HepG2 (cell line): ENCODE results near the gene ZFX. TPM values are rescaled to one million over a fixed set of nuclear protein-coding genes. Genes with fewer than 3 reads are reported as not detected.

ENCODE experiments used
- ATAC-seq: fragments of 200-7000 bp; cut with Tn5 transposase; 3 replicates; pipeline ENCODE4 v1.9.1; 2020; ENCODE audit warnings: mild to moderate bottlenecking, moderate library complexity
- BruUV-seq: library from RNA; stranded (reverse); fragments of 400-500 nt; replicated peaks from 2 replicates; lab custom pipeline; 2021; lab: Mats Ljungman, UMichigan
- CTCF ChIA-PET: fragments of 300-600 bp; formaldehyde crosslinking; extraction: SDS; loops from one replicate; lab custom pipeline; 2021; ENCODE audit warnings: low total read pairs, inconsistent platforms, low intra/inter-chr PET ratio; lab: Yijun Ruan, JAX
- POLR2A ChIA-PET: fragments of 350-600 bp; sonication (Branson Sonifier 250); formaldehyde crosslinking; loops from one replicate; lab custom pipeline; 2020; ENCODE audit warnings: antibody characterized with exemption, inconsistent platforms; lab: Yijun Ruan, JAX
- DNase-seq: peaks from one replicate; pipeline ENCODE4 v3.0.0-alpha.2; 2015; ENCODE audit warnings: low spot score
- FAIRE-seq: peaks from 3 replicates; lab custom pipeline; 2011; peaks lifted over from hg19 to GRCh38; lab: Jason Lieb, UNC
- H2AFZ ChIP-seq: one replicate; pipeline ENCODE4 v1.6.1; 2011; ENCODE audit warnings: low read length, inconsistent platforms
- H3K27ac ChIP-seq: fragments of 300-600 bp; 3 replicates; pipeline ENCODE4 v1.8.0; 2011; ENCODE audit warnings: mixed run types, mild to moderate bottlenecking, mixed read lengths, low read length, inconsistent platforms; ENCODE audit not compliant: insufficient read depth; ENCODE audit errors: extremely low read length
- H3K27me3 ChIP-seq, 2 experiments: fragments of 200-600 bp in 1 of 2; 2 replicates in 1 of 2; 3 replicates in 1 of 2; pipeline versions ENCODE4 v1.6.0 to v1.8.0; 2011; ENCODE audit warnings: low read length in 2 of 2, mild to moderate bottlenecking in 2 of 2, moderate library complexity in 2 of 2, inconsistent platforms in 1 of 2; ENCODE audit not compliant: insufficient read depth in 2 of 2, control insufficient read depth in 1 of 2
- H3K36me3 ChIP-seq, 2 experiments: fragments of 200-600 bp in 1 of 2; replicated peaks in 1 of 2; 2 replicates in 1 of 2; 3 replicates in 1 of 2; pipeline versions ENCODE4 v1.5.1 to v1.8.0; 2011; ENCODE audit warnings: low read length in 2 of 2, inconsistent platforms in 1 of 2; ENCODE audit not compliant: insufficient read depth in 2 of 2, control insufficient read depth in 1 of 2
- H3K4me1 ChIP-seq: 2 replicates; pipeline ENCODE4 v1.5.1; 2012; ENCODE audit warnings: low read length, inconsistent platforms; ENCODE audit not compliant: insufficient read depth
- H3K4me2 ChIP-seq: 2 replicates; pipeline ENCODE4 v1.6.0; 2011; ENCODE audit warnings: low read depth, low read length, inconsistent platforms
- H3K4me3 ChIP-seq, 3 experiments: fragments of 200-600 bp in 1 of 3; sonication (generic), shearing (Covaris generic) in 1 of 3; replicated peaks in 1 of 3; 2 replicates each; pipeline ENCODE4 v1.5.1; 2011 to 2016; ENCODE audit warnings: low read length in 3 of 3, inconsistent platforms in 2 of 3, low read depth in 2 of 3, mild to moderate bottlenecking in 2 of 3, control low read depth in 1 of 3, mixed read lengths in 1 of 3; ENCODE audit not compliant: insufficient read depth in 1 of 3
- H3K79me2 ChIP-seq: one replicate; pipeline ENCODE4 v1.6.1; 2011; ENCODE audit warnings: low read length, inconsistent platforms; ENCODE audit not compliant: insufficient read depth
- H3K9ac ChIP-seq: 2 replicates; pipeline ENCODE4 v1.6.0; 2011; ENCODE audit warnings: mild to moderate bottlenecking, low read depth, low read length, inconsistent platforms; ENCODE audit not compliant: insufficient read depth
- H3K9me3 ChIP-seq: 2 replicates; pipeline ENCODE4 v1.5.1; 2012; ENCODE audit warnings: mild to moderate bottlenecking, low read length
- H4K20me1 ChIP-seq: 2 replicates; pipeline ENCODE4 v1.6.0; 2011; ENCODE audit warnings: inconsistent platforms, mild to moderate bottlenecking, low read length, moderate library complexity; ENCODE audit not compliant: insufficient read depth
- CEBPB ChIP-seq: IDR thresholded peaks from 2 replicates; pipeline ENCODE4 v1.6.1; 2011; ENCODE audit warnings: low read depth, low read length, improper control_type of control experiment, borderline replicate concordance
- EED ChIP-seq: sonication (generic); formaldehyde crosslinking; IDR thresholded peaks from 2 replicates; pipeline ENCODE4 v1.5.0; 2020; ENCODE audit warnings: mild to moderate bottlenecking, missing genetic modification reagents
- FOXA3 ChIP-seq: IDR thresholded peaks from 2 replicates; pipeline ENCODE4 v1.6.1; 2016; ENCODE audit warnings: missing genetic modification reagents, missing compliant biosample characterization
- KDM4B ChIP-seq: sonication (generic); formaldehyde crosslinking; IDR thresholded peaks from 2 replicates; pipeline ENCODE4 v1.4.0; 2020; ENCODE audit warnings: missing genetic modification reagents
- MNT ChIP-seq: fragments of 450-650 bp; IDR thresholded peaks from 2 replicates; pipeline ENCODE4 v1.6.1; 2016
- NR2C2 ChIP-seq: sonication (generic); formaldehyde crosslinking; IDR thresholded peaks from 2 replicates; pipeline ENCODE4 v1.4.0; 2020; ENCODE audit warnings: missing genetic modification reagents, mild to moderate bottlenecking, moderate library complexity, borderline replicate concordance
- NR3C1 ChIP-seq: sonication (generic); formaldehyde crosslinking; IDR thresholded peaks from 2 replicates; pipeline ENCODE4 v1.4.0; 2020; ENCODE audit warnings: missing genetic modification reagents
- PATZ1 ChIP-seq: sonication (generic); formaldehyde crosslinking; IDR thresholded peaks from 2 replicates; pipeline ENCODE4 v1.4.0; 2020; ENCODE audit warnings: missing genetic modification reagents
- RXRB ChIP-seq: IDR thresholded peaks from 2 replicates; pipeline ENCODE4 v1.6.1; 2016; ENCODE audit warnings: borderline replicate concordance, missing genetic modification reagents, missing compliant biosample characterization
- SALL1 ChIP-seq: sonication (generic); formaldehyde crosslinking; IDR thresholded peaks from 2 replicates; pipeline ENCODE4 v1.8.0; 2022; ENCODE audit warnings: mild to moderate bottlenecking, missing genetic modification reagents
- SMARCC2 ChIP-seq: fragments of 450-650 bp; IDR thresholded peaks from 2 replicates; pipeline ENCODE4 v1.6.1; 2017; ENCODE audit warnings: antibody characterized with exemption, mild to moderate bottlenecking
- TFAP4 ChIP-seq: sonication (generic); IDR thresholded peaks from 2 replicates; pipeline ENCODE4 v1.6.1; 2016; ENCODE audit warnings: low read depth, borderline replicate concordance
- ZEB1 ChIP-seq: IDR thresholded peaks from 2 replicates; pipeline ENCODE4 v1.6.1; 2012; ENCODE audit warnings: mild to moderate bottlenecking, low read depth, inconsistent platforms; ENCODE audit not compliant: insufficient replicate concordance
- ZNF143 ChIP-seq: sonication (generic); formaldehyde crosslinking; IDR thresholded peaks from 2 replicates; pipeline ENCODE4 v1.4.0; 2020; ENCODE audit warnings: missing genetic modification reagents
- ZNF282 ChIP-seq: fragments of 450-650 bp; IDR thresholded peaks from 2 replicates; pipeline ENCODE4 v1.6.1; 2018; ENCODE audit not compliant: partially characterized antibody
- ZNF441 ChIP-seq: sonication (generic); formaldehyde crosslinking; IDR thresholded peaks from 2 replicates; pipeline ENCODE4 v1.7.0; 2021; ENCODE audit warnings: missing genetic modification reagents, borderline replicate concordance
- ZNF546 ChIP-seq: sonication (generic); formaldehyde crosslinking; conservative IDR thresholded peaks from 2 replicates; pipeline ENCODE4 v1.8.1; 2023; ENCODE audit warnings: mild to moderate bottlenecking, missing genetic modification reagents
- ZNF660 ChIP-seq: sonication (generic); formaldehyde crosslinking; IDR thresholded peaks from 2 replicates; pipeline ENCODE4 v1.5.1; 2020; ENCODE audit warnings: mild to moderate bottlenecking, low read depth, missing genetic modification reagents, borderline replicate concordance
- ZNF713 ChIP-seq: sonication (generic); formaldehyde crosslinking; IDR thresholded peaks from 2 replicates; pipeline ENCODE4 v1.4.0; 2020; ENCODE audit warnings: mild to moderate bottlenecking, missing genetic modification reagents
- WGBS: methylation state at CpG from one replicate; pipeline ENCODE4 v1.1.6; 2017; ENCODE audit warnings: low lambda C conversion rate; 5-methylcytosine and 5-hydroxymethylcytosine counted together
- in situ Hi-C: cut with HindIII; loops from 2 replicates; pipeline ENCODE4 v1.10.0; 2017; ENCODE audit warnings: low pct_unique_long_range_greater_than_20kb; ENCODE audit not compliant: extremely low pct_ligation_motif_present
- intact Hi-C: fragments of 100-400 bp; cut with micrococcal nuclease; formaldehyde crosslinking; loops from one replicate; pipeline ENCODE4 v1.10.0; 2022; ENCODE audit not compliant: unreplicated experiment
- polyA plus RNA-seq, 8 experiments: library from polyadenylated mRNA; depleted of rRNA in 3 of 8; stranded (reverse) in 7 of 8; unstranded in 1 of 8; fragments of >200 nt; fragmentation: Illumina TruSeq in 4 of 8; extraction: Trizol in 4 of 8; gene quantifications; 2 replicates each; pipeline versions ENCODE4 v1.2.1 to v1.2.3, GENCODE V29; 2011 to 2016; ENCODE audit warnings: low read depth in 4 of 8, missing spikeins in 1 of 8, mixed read lengths in 1 of 8; ENCODE audit not compliant: insufficient read depth in 1 of 8
- total RNA-seq, 5 experiments: library from RNA; depleted of rRNA; stranded (reverse); fragments of >200 nt; fragmentation: Illumina TruSeq; extraction: Trizol; gene quantifications; 2 replicates each; pipeline ENCODE4 v1.2.3, GENCODE V29; 2016; ENCODE audit warnings: low read depth in 1 of 5
- TF ChIP-seq, protein P1 (sequence below): sonication (generic); formaldehyde crosslinking; IDR thresholded peaks from 2 replicates; pipeline ENCODE4 v1.4.0; 2020; ENCODE audit warnings: mild to moderate bottlenecking, missing genetic modification reagents
- TF ChIP-seq, protein P2 (sequence below): sonication (generic); formaldehyde crosslinking; IDR thresholded peaks from 2 replicates; pipeline ENCODE4 v1.8.1; 2023; ENCODE audit warnings: mild to moderate bottlenecking, missing genetic modification reagents, borderline replicate concordance

ZFX gene
- total and polyA plus RNA-seq, 2 of the 13 experiments (the other 11 are each of a cell fraction or from before 2014, with no cell fraction given): 13.8 to 37.3 TPM

DNA sequence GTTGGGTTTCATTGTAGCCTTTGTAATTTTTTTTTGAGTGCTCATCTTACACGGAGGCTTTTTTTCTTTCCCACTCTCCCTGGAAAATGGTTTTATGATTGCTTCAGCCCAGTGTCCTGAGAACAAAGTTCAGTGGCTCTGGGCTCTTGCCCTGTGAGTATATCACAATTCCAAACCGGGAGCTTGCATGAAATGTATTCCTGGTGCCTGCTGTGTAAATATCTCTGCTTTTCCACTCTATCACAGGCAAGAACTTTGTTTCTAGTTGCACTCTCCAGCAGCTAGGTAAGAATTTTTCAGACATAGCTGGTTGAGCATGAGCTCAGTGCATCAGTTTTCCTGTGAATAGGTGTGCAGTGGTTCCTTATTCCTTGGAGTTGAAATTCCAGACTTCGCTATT lies 103.5 kb downstream of the ZFX start:
- Histone ChIP-seq H3K36me3 (no peaks in the 10 kb centered on the region), H3K4me2 (peak overlapping the region; percentile 55), H3K9ac (no peak overlapping the region), H2AFZ (no peak overlapping the region), H3K4me1 (peaks cover 20% of the 10 kb centered on the region), H3K9me3 (no peaks in the 10 kb centered on the region), H4K20me1 (no peaks in the 10 kb centered on the region), H3K27ac (peak overlapping the region; percentile 56), H3K4me3 (no peak overlapping the region; a peak in 1 of 6 replicates), H3K79me2 (no peaks in the 10 kb centered on the region), H3K27me3 (no peaks in the 10 kb centered on the region)
- BruUV-seq: no TSS peak
- ChIA-PET CTCF (no interaction called here), POLR2A (interaction anchor here (0.6 to 1.4 kb wide), 4 partner anchors 10 to 202 kb away, joined by 3 to 6 read pairs (median 5); no protein-coding TSS in a partner anchor)
- in situ Hi-C loops (no loop called here), intact Hi-C loops (loop anchor here (10.0 kb wide), 1 partner anchor 142 kb away; no protein-coding TSS in a partner anchor)
- WGBS: 6% methylated on average over 3 of the region's 3 CpGs
- ATAC-seq: peak; percentile 98
- DNase-seq: peak; percentile 72
- FAIRE-seq: peak; percentile 90
- TF ChIP-seq ZNF282: no peak
- TF ChIP-seq, protein P1, sequence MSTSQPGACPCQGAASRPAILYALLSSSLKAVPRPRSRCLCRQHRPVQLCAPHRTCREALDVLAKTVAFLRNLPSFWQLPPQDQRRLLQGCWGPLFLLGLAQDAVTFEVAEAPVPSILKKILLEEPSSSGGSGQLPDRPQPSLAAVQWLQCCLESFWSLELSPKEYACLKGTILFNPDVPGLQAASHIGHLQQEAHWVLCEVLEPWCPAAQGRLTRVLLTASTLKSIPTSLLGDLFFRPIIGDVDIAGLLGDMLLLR (CRISPR knock-in tag): no peak
- peak; percentile 65 for TF ChIP-seq FOXA3
- TF ChIP-seq ZNF441 (CRISPR knock-in tag): no peak
- no peak for TF ChIP-seq ZEB1
- TF ChIP-seq ZNF546 (CRISPR knock-in tag): no peak
- peak; percentile 30; the same call in 1 of the 2 replicates for TF ChIP-seq SALL1 (CRISPR knock-in tag)
- TF ChIP-seq KDM4B: no peak
- no peak for TF ChIP-seq NR3C1 (CRISPR knock-in tag)
- no peak for TF ChIP-seq SMARCC2
- no peak for TF ChIP-seq ZNF713
- no peak for TF ChIP-seq EED (CRISPR knock-in tag)
- TF ChIP-seq ZNF660: no peak
- TF ChIP-seq ZNF143: no peak
- peak; percentile 64 for TF ChIP-seq CEBPB
- TF ChIP-seq PATZ1: no peak
- TF ChIP-seq RXRB (CRISPR knock-in tag): 0 out of 2 replicates have a peak, but pooled peaks have one; percentile 38
- TF ChIP-seq MNT: no peak
- TF ChIP-seq TFAP4: no peak
- TF ChIP-seq, protein P2, sequence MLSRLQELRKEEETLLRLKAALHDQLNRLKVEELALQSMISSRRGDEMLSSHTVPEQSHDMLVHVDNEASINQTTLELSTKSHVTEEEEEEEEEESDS: no peak
- TF ChIP-seq NR2C2 (CRISPR knock-in tag): no peak
